Astrocyte of the cerebellum (primary cell): Measurements from ENCODE around the gene LRFN2.

Source experiments
- DNase-seq: peaks from one replicate; pipeline ENCODE4 v3.0.0-alpha.2; 2011; ENCODE audit warnings: low read depth
- H3K4me3 ChIP-seq: 2 replicates; pipeline ENCODE4 v1.5.1; 2011; ENCODE audit warnings: mild to moderate bottlenecking, low read depth, low read length, moderate library complexity
- CTCF ChIP-seq: IDR thresholded peaks from 2 replicates; pipeline ENCODE4 v1.5.1; 2012; ENCODE audit warnings: low read length, low read depth, moderate library complexity, mild to moderate bottlenecking; ENCODE audit errors: missing control alignments
- in situ Hi-C: cut with HindIII; loops from 2 replicates; pipeline ENCODE4 v1.10.0; 2017; ENCODE audit warnings: low sequenced_read_pairs

Gene LRFN2

DNA sequence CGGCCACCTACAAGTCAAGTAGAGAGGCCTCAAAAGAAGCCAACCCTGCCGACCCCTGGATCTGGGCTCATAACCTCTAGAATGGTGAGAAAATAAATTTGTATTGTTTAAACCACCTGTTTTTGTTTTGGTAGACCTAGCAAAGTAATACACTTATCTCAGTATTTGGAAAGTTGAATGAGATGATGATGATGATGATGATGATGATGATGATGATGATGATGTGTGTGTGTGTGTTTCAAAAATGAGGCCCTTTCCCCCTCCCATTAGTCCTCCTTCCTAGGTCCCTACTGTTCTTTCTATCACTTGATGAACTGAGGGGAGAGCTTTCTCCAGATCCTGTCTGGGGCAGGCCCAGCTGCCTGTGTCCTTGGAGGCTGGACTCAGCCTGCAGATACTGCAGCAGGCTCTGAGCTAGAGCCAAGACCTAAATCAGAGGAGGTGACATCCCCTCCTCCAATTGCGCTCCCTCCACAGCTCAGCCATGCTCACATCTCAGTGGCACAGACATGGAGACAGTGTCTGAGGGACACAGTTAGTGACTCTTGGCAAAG lies 120.1 kb downstream of the LRFN2 start:
- H3K4me3 ChIP-seq: no peak overlapping the region
- no peak for TF ChIP-seq CTCF

GRCh38 chr6:40461643-40462042 lies 125.5 kb downstream of the LRFN2 start:
- in situ Hi-C loops: no loop called here
- H3K4me3 ChIP-seq: no peak overlapping the region
- no peak for DNase-seq
- TF ChIP-seq CTCF: no peak

More for the DNA sequence above, 120.1 kb downstream of the LRFN2 start:
- no peak for DNase-seq
- in situ Hi-C loops: loop anchor here (5.0 kb wide), 1 partner anchor 80 kb away; no protein-coding TSS in a partner anchor

DNA sequence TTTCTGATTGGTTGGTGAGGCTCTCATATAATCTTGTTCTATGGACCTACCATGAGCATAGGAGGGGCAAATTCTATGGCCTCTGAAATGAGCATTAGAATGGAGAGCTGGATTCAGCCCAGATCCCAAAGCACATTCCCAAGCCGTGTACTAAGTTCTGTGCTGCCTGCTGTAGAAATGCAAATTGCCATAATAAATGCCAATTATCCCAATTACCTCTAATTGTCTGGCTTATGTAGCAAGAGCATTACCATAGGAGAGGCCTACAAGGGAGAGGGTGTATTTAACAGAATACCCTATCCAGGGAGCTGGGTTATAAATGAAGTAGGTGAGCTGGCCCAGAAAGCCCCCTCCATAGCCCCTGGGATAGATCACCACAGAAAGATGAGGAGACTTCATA lies 126.8 kb downstream of the LRFN2 start:
- in situ Hi-C loops: no loop called here
- no peak overlapping the region for H3K4me3 ChIP-seq
- no peak for TF ChIP-seq CTCF
- DNase-seq: no peak

DNA sequence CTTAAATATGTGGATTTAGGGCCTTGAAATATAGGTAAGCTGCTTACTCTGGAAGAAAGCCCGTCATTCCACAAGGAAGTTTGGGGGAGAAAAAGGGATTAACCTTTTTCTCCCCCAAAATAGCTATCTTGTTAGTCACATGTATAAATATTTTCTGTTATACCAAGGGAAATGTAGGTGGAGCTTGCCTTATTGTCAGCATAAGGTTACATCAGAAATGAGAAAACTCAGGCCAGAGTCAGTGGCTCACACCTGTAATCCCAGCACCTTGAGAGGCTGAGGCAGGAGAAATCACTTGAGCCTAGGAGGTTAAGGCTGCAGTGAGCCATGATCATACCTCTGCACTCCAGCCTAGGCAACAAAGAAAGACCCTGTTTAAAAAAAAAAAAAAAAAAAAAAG lies 129.9 kb downstream of the LRFN2 start:
- no peak overlapping the region for H3K4me3 ChIP-seq
- in situ Hi-C loops: no loop called here
- no peak for TF ChIP-seq CTCF
- DNase-seq: no peak

GRCh38 chr6:40456390-40457013 lies 130.7 kb downstream of the LRFN2 start:
- H3K4me3 ChIP-seq: no peak overlapping the region
- in situ Hi-C loops: no loop called here
- no peak for DNase-seq
- TF ChIP-seq CTCF: no peak

GRCh38 chr6:40455686-40456389 lies 131.3 kb downstream of the LRFN2 start:
- no peak overlapping the region for H3K4me3 ChIP-seq
- in situ Hi-C loops: no loop called here
- DNase-seq: no peak
- TF ChIP-seq CTCF: no peak
